Hepatocyte (in vitro differentiated cells): ENCODE measurements around the gene AGTPBP1. TPM values are rescaled to one million over a fixed set of nuclear protein-coding genes. Genes with fewer than 3 reads are reported as not detected.

Source experiments
- DNase-seq: peaks from one replicate; pipeline ENCODE4 v3.0.0-alpha.2; 2016; ENCODE audit warnings: low spot score
- H2AFZ ChIP-seq: fragments of 200-600 bp; sonication (generic); 2 replicates; pipeline ENCODE4 v1.6.0; 2016; ENCODE audit warnings: antibody characterized with exemption, mild to moderate bottlenecking
- H3K27ac ChIP-seq: fragments of 200-600 bp; sonication (generic); 2 replicates; pipeline ENCODE4 v1.5.1; 2016; ENCODE audit warnings: mild to moderate bottlenecking
- H3K27me3 ChIP-seq: fragments of 200-600 bp; sonication (generic); 2 replicates; pipeline ENCODE4 v1.6.1; 2016
- H3K36me3 ChIP-seq: fragments of 200-600 bp; sonication (generic); replicated peaks from 2 replicates; pipeline ENCODE4 v1.5.1; 2016; ENCODE audit warnings: low read depth; ENCODE audit not compliant: insufficient read depth
- H3K4me1 ChIP-seq: fragments of 200-600 bp; sonication (generic); 2 replicates; pipeline ENCODE4 v1.5.1; 2016; ENCODE audit warnings: mild to moderate bottlenecking, moderate library complexity; ENCODE audit not compliant: insufficient read depth
- H3K4me2 ChIP-seq: fragments of 200-600 bp; sonication (generic); 2 replicates; pipeline ENCODE4 v1.6.0; 2016
- H3K4me3 ChIP-seq: fragments of 200-600 bp; sonication (generic); 2 replicates; pipeline ENCODE4 v1.5.1; 2016; ENCODE audit warnings: mild to moderate bottlenecking
- H3K79me2 ChIP-seq: fragments of 200-600 bp; sonication (generic); 2 replicates; pipeline ENCODE4 v1.6.0; 2017; ENCODE audit warnings: mild to moderate bottlenecking
- H3K9me2 ChIP-seq: fragments of 200-600 bp; sonication (generic); replicated peaks from 2 replicates; pipeline ENCODE4 v1.6.0; 2017; ENCODE audit warnings: mild to moderate bottlenecking; ENCODE audit not compliant: insufficient read depth
- H3K9me3 ChIP-seq: fragments of 200-600 bp; sonication (generic); 2 replicates; pipeline ENCODE4 v1.5.1; 2016; ENCODE audit warnings: low read depth, mild to moderate bottlenecking
- H4K20me1 ChIP-seq: fragments of 200-600 bp; sonication (generic); 2 replicates; pipeline ENCODE4 v1.6.0; 2016; ENCODE audit warnings: mild to moderate bottlenecking; ENCODE audit not compliant: insufficient read depth, poor library complexity, severe bottlenecking
- CTCF ChIP-seq: fragments of 200-600 bp; sonication (generic); IDR thresholded peaks from 2 replicates; pipeline ENCODE4 v1.5.1; 2016; ENCODE audit warnings: antibody characterized with exemption, mild to moderate bottlenecking; ENCODE audit not compliant: poor library complexity
- EZH2 ChIP-seq: fragments of 200-600 bp; sonication (generic); IDR thresholded peaks from 2 replicates; pipeline ENCODE4 v1.6.1; 2016; ENCODE audit warnings: antibody characterized with exemption, mild to moderate bottlenecking, borderline replicate concordance
- EZH2phosphoT487 ChIP-seq: fragments of 200-600 bp; sonication (generic); IDR thresholded peaks from one replicate; pipeline ENCODE4 v1.6.1; 2018; ENCODE audit warnings: antibody characterized with exemption, mild to moderate bottlenecking, low read depth, moderate library complexity; ENCODE audit not compliant: unreplicated experiment, severe bottlenecking
- WGBS: methylation state at CpG from one replicate; pipeline ENCODE4 v1.1.6; 2016; ENCODE audit warnings: low lambda C conversion rate; ENCODE audit errors: missing lambda C conversion rate; 5-methylcytosine and 5-hydroxymethylcytosine counted together
- polyA plus RNA-seq: library from polyadenylated mRNA; unstranded; fragments of >200 nt; fragmentation: Nextera tagmentation; extraction: Ambion mirVana; gene quantifications from 2 replicates; pipeline ENCODE4 v1.2.1, GENCODE V29; 2016
- total RNA-seq: library from RNA; depleted of rRNA; stranded (reverse); fragments of >200 nt; gene quantifications from 2 replicates; pipeline ENCODE4 v1.2.3, GENCODE V29; 2014

The AGTPBP1 gene
- total and polyA plus RNA-seq, 2 experiments from 2014 or later = 7.6 to 16.8 TPM

- Histone ChIP-seq H3K4me1 (no peaks in the 10 kb centered on the region), H3K36me3 (no peaks in the 10 kb centered on the region), H3K27ac (no peak overlapping the region), H3K4me3 (no peak overlapping the region), H3K4me2 (no peak overlapping the region), H2AFZ (no peak overlapping the region), H3K79me2 (peaks cover 64% of the 10 kb centered on the region), H3K9me3 (no peaks in the 10 kb centered on the region), H3K27me3 (no peaks in the 10 kb centered on the region), H3K9me2 (no peaks in the 10 kb centered on the region), H4K20me1 (no peaks in the 10 kb centered on the region)
- DNase-seq = no peak
- WGBS = 94% methylated on average over 4 of the region's 4 CpGs
- TF ChIP-seq EZH2phosphoT487 = no peak
- no peak for TF ChIP-seq CTCF
- no peak for TF ChIP-seq EZH2
Observed at GRCh38 chr9:85730916-85731630, 10.7 kb downstream of the AGTPBP1 start.

- no peak for TF ChIP-seq CTCF
- no peak for TF ChIP-seq EZH2phosphoT487
- no peaks in the 10 kb centered on the region for H3K4me1 ChIP-seq
- no peaks in the 10 kb centered on the region for H3K27me3 ChIP-seq
- no peak overlapping the region for H2AFZ ChIP-seq
- no peak overlapping the region for H3K4me2 ChIP-seq
- no peaks in the 10 kb centered on the region for H3K36me3 ChIP-seq
- no peaks in the 10 kb centered on the region for H3K9me3 ChIP-seq
- no peak overlapping the region for H3K4me3 ChIP-seq
- H3K27ac ChIP-seq = no peak overlapping the region
- no peaks in the 10 kb centered on the region for H4K20me1 ChIP-seq
- H3K79me2 ChIP-seq = peaks cover 60% of the 10 kb centered on the region
- DNase-seq = no peak
- no peaks in the 10 kb centered on the region for H3K9me2 ChIP-seq
Observed at GRCh38 chr9:85729882-85730281, 11.9 kb downstream of the AGTPBP1 start.

- no peak overlapping the region for H3K27ac ChIP-seq
- 46% methylated on average over 2 of the region's 2 CpGs for WGBS
Observed at GRCh38 chr9:85727500-85727899, 14.3 kb downstream of the AGTPBP1 start.

GRCh38 chr9:85726737-85727136 is 15.0 kb downstream of the AGTPBP1 start:
- Histone ChIP-seq H3K4me2 (no peak overlapping the region), H3K27ac (no peak overlapping the region), H4K20me1 (no peaks in the 10 kb centered on the region), H2AFZ (no peak overlapping the region), H3K4me1 (no peaks in the 10 kb centered on the region), H3K79me2 (peaks cover 40% of the 10 kb centered on the region), H3K9me2 (no peaks in the 10 kb centered on the region), H3K4me3 (no peak overlapping the region), H3K27me3 (no peaks in the 10 kb centered on the region), H3K36me3 (no peaks in the 10 kb centered on the region), H3K9me3 (no peaks in the 10 kb centered on the region)
- TF ChIP-seq EZH2 = no peak
- no peak for TF ChIP-seq EZH2phosphoT487
- TF ChIP-seq CTCF = no peak
- 93% methylated on average over 4 of the region's 4 CpGs for WGBS
- no peak for DNase-seq

More at GRCh38 chr9:85727500-85727899, 14.3 kb downstream of the AGTPBP1 start:
- Histone ChIP-seq H3K9me3 (no peaks in the 10 kb centered on the region), H3K36me3 (no peaks in the 10 kb centered on the region), H3K27me3 (no peaks in the 10 kb centered on the region), H4K20me1 (no peaks in the 10 kb centered on the region), H3K4me3 (no peak overlapping the region), H3K79me2 (peaks cover 46% of the 10 kb centered on the region), H2AFZ (no peak overlapping the region), H3K4me2 (no peak overlapping the region), H3K9me2 (no peaks in the 10 kb centered on the region), H3K4me1 (no peaks in the 10 kb centered on the region)
- no peak for TF ChIP-seq EZH2phosphoT487
- no peak for DNase-seq
